DMS153 (cell line): ENCODE data around the gene MKI67.

Source experiments
- DNase-seq: peaks from one replicate; lab custom pipeline; 2025; lab: John Stamatoyannopoulos, UW

The MKI67 gene

GRCh38 chr10:128052696-128053095, 73.5 kb downstream of the MKI67 start:
- no peak for DNase-seq

- DNase-seq: no peak
Observed at GRCh38 chr10:128051548-128051947, 74.7 kb downstream of the MKI67 start.

GRCh38 chr10:128050936-128051335, 75.3 kb downstream of the MKI67 start:
- no peak for DNase-seq

GRCh38 chr10:128050121-128050516, 76.1 kb downstream of the MKI67 start:
- no peak for DNase-seq

- no peak for DNase-seq
Observed at GRCh38 chr10:128049226-128050120, 76.8 kb downstream of the MKI67 start.

GRCh38 chr10:128048819-128049210, 77.4 kb downstream of the MKI67 start:
- no peak for DNase-seq

GRCh38 chr10:128047991-128048818, 78.0 kb downstream of the MKI67 start:
- DNase-seq: no peak

- no peak for DNase-seq
Observed at GRCh38 chr10:128047351-128047750, 78.9 kb downstream of the MKI67 start.

- DNase-seq: no peak
Observed at GRCh38 chr10:128046953-128047290, 79.3 kb downstream of the MKI67 start.
